Right atrium auricular region (tissue), 2 donors: ENCODE data around the gene PCNX4. TPM values are rescaled to one million over a fixed set of nuclear protein-coding genes. Genes with fewer than 3 reads are reported as not detected.

Experiments used
- DNase-seq: peaks from one replicate; pipeline ENCODE4 v3.0.0-alpha.2; 2019; ENCODE audit warnings: low spot score
- H3K27ac ChIP-seq, 2 donors: fragments of 200-600 bp; sonication (generic); 1 replicate in 1 of 2; 2 replicates in 1 of 2; pipeline ENCODE4 v1.5.1; 2016 to 2019
- H3K27me3 ChIP-seq, 2 donors: fragments of 200-600 bp; sonication (generic); one replicate each; pipeline versions ENCODE4 v1.5.1 to v1.6.0; 2017 to 2019
- H3K36me3 ChIP-seq: fragments of 200-600 bp; sonication (generic); one replicate; pipeline ENCODE4 v1.5.1; 2016
- H3K4me1 ChIP-seq, 2 donors: fragments of 200-600 bp; sonication (generic); one replicate each; pipeline versions ENCODE4 v1.5.1 to v1.6.0; 2017 to 2019
- H3K4me3 ChIP-seq, 2 donors: fragments of 200-600 bp; sonication (generic); 1 replicate in 1 of 2; 2 replicates in 1 of 2; pipeline ENCODE4 v1.5.1; 2017 to 2019; ENCODE audit warnings: mild to moderate bottlenecking in 1 of 2, moderate library complexity in 1 of 2
- H3K9me3 ChIP-seq, 2 donors: fragments of 200-600 bp; sonication (generic); one replicate each; pipeline ENCODE4 v1.5.1; 2019
- total RNA-seq, 2 donors: library from RNA; depleted of rRNA; stranded (reverse); fragments of >200 nt; gene quantifications; one replicate each; pipeline ENCODE4 v1.1.0, GENCODE V29; 2016
- TF ChIP-seq, protein P1 (sequence below), 2 donors: fragments of 200-600 bp; sonication (generic); IDR thresholded peaks; one replicate each; pipeline ENCODE4 v1.5.1; 2019; ENCODE audit warnings: antibody characterized with exemption in 2 of 2

PCNX4 gene
- total RNA-seq, 2 donors from 2014 or later = 63.2 to 65.0 TPM

DNA sequence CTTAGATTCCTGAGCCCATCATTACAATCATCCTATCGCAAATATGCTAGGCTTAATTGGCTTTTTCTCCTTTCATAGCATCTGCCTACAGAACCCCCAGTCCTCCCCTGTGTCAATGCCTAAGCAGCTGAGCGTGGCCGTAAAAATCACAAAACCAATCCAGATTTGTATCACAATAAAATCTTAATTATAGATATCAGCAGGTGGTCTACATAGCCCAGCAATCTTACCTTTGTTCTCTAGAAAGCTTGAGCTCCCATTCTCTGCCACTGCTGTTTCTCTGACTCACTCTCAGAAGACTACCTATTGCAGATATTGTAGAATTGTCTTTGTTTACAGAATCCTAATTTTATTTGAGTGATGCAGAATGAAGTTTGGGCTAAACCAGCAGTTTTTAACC lies 119.4 kb downstream of the PCNX4 start:
- Histone ChIP-seq H3K27me3 (no peaks in the 10 kb centered on the region), H3K9me3 (no peaks in the 10 kb centered on the region), H3K27ac (no peak overlapping the region), H3K4me3 (no peak overlapping the region), H3K4me1 (no peaks in the 10 kb centered on the region), H3K36me3 (no peaks in the 10 kb centered on the region)
- DNase-seq = no peak
- TF ChIP-seq, protein P1, sequence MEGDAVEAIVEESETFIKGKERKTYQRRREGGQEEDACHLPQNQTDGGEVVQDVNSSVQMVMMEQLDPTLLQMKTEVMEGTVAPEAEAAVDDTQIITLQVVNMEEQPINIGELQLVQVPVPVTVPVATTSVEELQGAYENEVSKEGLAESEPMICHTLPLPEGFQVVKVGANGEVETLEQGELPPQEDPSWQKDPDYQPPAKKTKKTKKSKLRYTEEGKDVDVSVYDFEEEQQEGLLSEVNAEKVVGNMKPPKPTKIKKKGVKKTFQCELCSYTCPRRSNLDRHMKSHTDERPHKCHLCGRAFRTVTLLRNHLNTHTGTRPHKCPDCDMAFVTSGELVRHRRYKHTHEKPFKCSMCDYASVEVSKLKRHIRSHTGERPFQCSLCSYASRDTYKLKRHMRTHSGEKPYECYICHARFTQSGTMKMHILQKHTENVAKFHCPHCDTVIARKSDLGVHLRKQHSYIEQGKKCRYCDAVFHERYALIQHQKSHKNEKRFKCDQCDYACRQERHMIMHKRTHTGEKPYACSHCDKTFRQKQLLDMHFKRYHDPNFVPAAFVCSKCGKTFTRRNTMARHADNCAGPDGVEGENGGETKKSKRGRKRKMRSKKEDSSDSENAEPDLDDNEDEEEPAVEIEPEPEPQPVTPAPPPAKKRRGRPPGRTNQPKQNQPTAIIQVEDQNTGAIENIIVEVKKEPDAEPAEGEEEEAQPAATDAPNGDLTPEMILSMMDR (IDR thresholded peaks at IDR 0.05) = no peak

DNA sequence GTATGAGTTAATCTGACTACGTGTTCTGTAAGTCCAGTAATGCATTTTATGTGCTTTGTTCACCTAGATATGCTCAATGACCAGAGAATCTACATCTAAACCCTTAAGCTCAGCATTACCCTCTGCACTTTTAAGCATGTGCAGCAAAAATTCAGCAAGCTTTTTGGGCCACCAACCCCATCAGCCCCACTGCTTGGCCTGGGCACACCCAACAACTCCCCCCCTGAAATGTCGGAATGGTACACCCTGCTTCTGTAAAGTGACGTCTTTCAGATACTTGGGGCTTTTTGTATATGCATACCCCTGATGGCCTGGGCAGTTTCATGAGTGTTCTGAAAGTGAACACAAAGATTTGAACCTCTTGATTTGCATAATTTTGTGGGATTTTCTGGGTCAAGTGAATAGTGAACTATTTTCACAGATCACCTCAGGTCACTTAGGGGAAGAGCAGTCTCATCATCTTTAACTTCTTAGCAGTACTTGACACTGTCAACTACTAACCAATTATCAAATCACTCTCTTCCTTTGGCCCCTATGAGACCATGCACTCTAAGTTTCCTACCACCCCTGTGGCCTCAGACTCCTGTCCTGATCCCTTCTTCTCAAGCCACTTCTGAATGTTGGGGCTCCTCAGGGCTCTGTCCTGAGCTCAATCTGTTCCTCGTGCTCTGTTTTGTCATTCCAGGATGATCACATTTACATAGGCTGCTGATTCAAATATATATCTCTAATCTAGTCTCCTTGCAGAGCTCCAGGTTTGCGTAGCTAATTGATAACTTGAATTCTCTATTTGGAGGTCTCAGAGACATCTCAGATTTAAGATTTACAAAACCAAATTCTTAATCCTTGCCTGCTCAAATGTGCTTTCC lies 121.0 kb downstream of the PCNX4 start:
- Histone ChIP-seq H3K27ac (no peak overlapping the region), H3K36me3 (no peaks in the 10 kb centered on the region), H3K27me3 (no peaks in the 10 kb centered on the region), H3K9me3 (no peaks in the 10 kb centered on the region), H3K4me3 (no peak overlapping the region), H3K4me1 (no peaks in the 10 kb centered on the region)
- TF ChIP-seq, protein P1 (IDR thresholded peaks at IDR 0.05) = no peak
- no peak for DNase-seq

DNA sequence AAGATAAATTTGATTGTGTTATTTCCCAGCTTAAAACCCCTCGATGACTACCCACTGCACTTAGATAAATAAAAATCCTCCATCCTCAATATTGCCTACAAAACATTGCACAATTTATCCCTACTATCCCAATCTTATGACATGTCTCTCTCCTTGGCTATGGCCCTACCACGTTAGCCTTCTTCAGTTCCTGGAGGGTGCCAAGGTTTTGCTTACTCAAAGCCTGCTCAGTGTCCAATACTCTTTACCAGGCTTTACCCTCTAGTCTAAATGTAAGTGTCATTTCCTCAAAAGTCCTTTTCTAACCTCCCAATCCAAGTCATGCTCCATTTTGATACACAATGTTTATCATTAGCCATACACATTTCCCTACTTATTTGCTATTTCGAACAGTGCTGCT lies 122.3 kb downstream of the PCNX4 start:
- no peaks in the 10 kb centered on the region for H3K27me3 ChIP-seq
- no peaks in the 10 kb centered on the region for H3K4me1 ChIP-seq
- TF ChIP-seq, protein P1 (IDR thresholded peaks at IDR 0.05) = no peak
- H3K36me3 ChIP-seq = no peaks in the 10 kb centered on the region
- H3K27ac ChIP-seq = no peak overlapping the region
- H3K4me3 ChIP-seq = no peak overlapping the region
- no peaks in the 10 kb centered on the region for H3K9me3 ChIP-seq
- no peak for DNase-seq

DNA sequence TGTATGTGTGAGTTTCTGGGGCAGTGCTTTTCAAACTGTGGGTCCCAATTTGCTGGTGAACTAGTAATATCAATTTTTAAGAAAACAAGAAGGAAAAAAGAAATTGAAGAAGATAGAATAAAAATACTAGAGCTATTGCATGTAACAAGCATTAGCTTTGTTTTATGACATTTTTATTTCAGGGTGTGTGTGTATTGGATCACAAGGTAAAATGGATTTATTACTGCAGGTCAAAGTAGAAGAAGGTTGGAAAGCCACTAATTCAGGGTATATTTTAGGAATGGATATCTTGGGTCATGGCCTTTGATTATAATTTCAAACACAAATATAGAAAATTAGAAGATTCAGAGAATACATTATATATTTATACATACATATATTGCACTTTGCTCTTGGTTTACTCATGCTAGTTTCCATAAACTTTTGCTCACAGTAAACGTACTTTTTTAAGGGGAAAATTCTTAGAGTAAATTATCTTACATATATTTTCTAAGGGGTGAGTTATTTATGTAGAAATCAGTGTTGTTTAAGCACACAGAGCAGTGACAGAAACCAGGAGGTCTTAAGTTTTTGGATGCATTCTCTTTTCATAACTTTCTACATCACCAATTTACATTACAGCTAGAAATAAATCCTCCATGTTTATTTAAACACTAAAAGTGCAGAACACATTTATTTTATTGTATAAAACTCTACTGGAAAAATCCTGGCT lies 122.8 kb downstream of the PCNX4 start:
- no peak for DNase-seq

DNA sequence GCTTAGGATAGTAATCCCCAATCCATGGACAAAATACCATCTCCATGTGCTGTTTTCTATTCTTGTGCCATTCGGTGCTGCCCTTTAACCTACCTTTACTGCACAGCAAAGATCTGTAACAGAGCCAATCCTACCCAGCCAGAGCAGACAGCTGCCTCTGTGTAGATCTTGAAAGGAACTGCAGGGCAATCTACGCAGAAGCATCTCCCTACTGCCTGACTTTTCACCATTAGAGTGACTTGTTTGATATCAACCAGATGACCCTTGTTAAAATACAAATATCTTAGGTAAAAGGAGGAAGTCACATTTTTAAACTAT lies 123.4 kb downstream of the PCNX4 start:
- no peak for DNase-seq
- H3K9me3 ChIP-seq = no peaks in the 10 kb centered on the region
- no peaks in the 10 kb centered on the region for H3K36me3 ChIP-seq
- H3K27ac ChIP-seq = no peak overlapping the region
- H3K4me3 ChIP-seq = no peak overlapping the region
- H3K27me3 ChIP-seq = no peaks in the 10 kb centered on the region
- TF ChIP-seq, protein P1 (IDR thresholded peaks at IDR 0.05) = no peak
- no peaks in the 10 kb centered on the region for H3K4me1 ChIP-seq

More for the DNA sequence above, 122.8 kb downstream of the PCNX4 start:
- Histone ChIP-seq H3K9me3 (no peaks in the 10 kb centered on the region), H3K27ac (no peak overlapping the region), H3K27me3 (no peaks in the 10 kb centered on the region), H3K36me3 (no peaks in the 10 kb centered on the region), H3K4me3 (no peak overlapping the region), H3K4me1 (no peaks in the 10 kb centered on the region)
- TF ChIP-seq, protein P1 (IDR thresholded peaks at IDR 0.05) = no peak
